Neural cell (in vitro differentiated cells): ENCODE results near the gene TSLP.

Source experiments
- CTCF ChIP-seq: fragments of 450-650 bp; IDR thresholded peaks from 2 replicates; pipeline ENCODE4 v1.5.1; 2014; ENCODE audit warnings: antibody characterized with exemption, mild to moderate bottlenecking, moderate library complexity; ENCODE audit not compliant: poor library complexity, severe bottlenecking
- EP300 ChIP-seq: fragments of 450-650 bp; conservative IDR thresholded peaks from 2 replicates; pipeline ENCODE4 v1.6.1; 2014; ENCODE audit warnings: antibody characterized with exemption, mild to moderate bottlenecking, moderate library complexity; ENCODE audit not compliant: poor library complexity, severe bottlenecking

- no peak for TF ChIP-seq CTCF
- no peak for TF ChIP-seq EP300
Observed at GRCh38 chr5:111071413-111071812, at the start of gene TSLP.
